HL-60 (cell line): ENCODE results near the gene CHCHD3.
"Not testable (repeated sequence)": the region's sequence is repeated elsewhere in the genome, so short reads cannot be mapped to it uniquely, and the experiment has no call there.

Experiments
- DNase-seq, 2 experiments: peaks; one replicate each; pipeline ENCODE4 v3.0.0-alpha.2; 2010 to 2020; ENCODE audit warnings: low read depth in 1 of 2, low spot score in 1 of 2
- H3K27ac ChIP-seq: fragments of 250-450 bp; sonication (Bioruptor Pico); replicated peaks from 2 replicates; pipeline ENCODE4 v1.5.1; 2020; ENCODE audit warnings: mild to moderate bottlenecking, moderate library complexity
- H3K27me3 ChIP-seq: fragments of 250-450 bp; sonication (Bioruptor Pico); 2 replicates; pipeline ENCODE4 v1.5.1; 2021; ENCODE audit warnings: mild to moderate bottlenecking, moderate library complexity; ENCODE audit not compliant: insufficient read depth, poor library complexity, severe bottlenecking
- H3K4me3 ChIP-seq: replicated peaks from 2 replicates; pipeline ENCODE4 v1.5.1; 2011; ENCODE audit warnings: mild to moderate bottlenecking, control low read depth, low read length; ENCODE audit not compliant: insufficient read depth
- CTCF ChIP-seq: IDR thresholded peaks from one replicate; pipeline ENCODE4 v1.5.1; 2011; ENCODE audit warnings: low read length, control low read depth, inconsistent platforms; ENCODE audit not compliant: insufficient read depth
- GABPA ChIP-seq: IDR thresholded peaks from 2 replicates; pipeline ENCODE4 v1.6.1; 2012; ENCODE audit warnings: low read depth
- POLR2AphosphoS5 ChIP-seq: IDR thresholded peaks from 2 replicates; pipeline ENCODE4 v1.6.1; 2012; ENCODE audit warnings: low read depth
- SPI1 ChIP-seq: IDR thresholded peaks from 2 replicates; pipeline ENCODE4 v1.6.1; 2012; ENCODE audit warnings: low read depth, mild to moderate bottlenecking, borderline replicate concordance
- TF ChIP-seq, protein P1 (sequence below): IDR thresholded peaks from 2 replicates; pipeline ENCODE4 v1.6.1; 2012; ENCODE audit warnings: low read depth; ENCODE audit not compliant: insufficient replicate concordance

CHCHD3 gene

DNA sequence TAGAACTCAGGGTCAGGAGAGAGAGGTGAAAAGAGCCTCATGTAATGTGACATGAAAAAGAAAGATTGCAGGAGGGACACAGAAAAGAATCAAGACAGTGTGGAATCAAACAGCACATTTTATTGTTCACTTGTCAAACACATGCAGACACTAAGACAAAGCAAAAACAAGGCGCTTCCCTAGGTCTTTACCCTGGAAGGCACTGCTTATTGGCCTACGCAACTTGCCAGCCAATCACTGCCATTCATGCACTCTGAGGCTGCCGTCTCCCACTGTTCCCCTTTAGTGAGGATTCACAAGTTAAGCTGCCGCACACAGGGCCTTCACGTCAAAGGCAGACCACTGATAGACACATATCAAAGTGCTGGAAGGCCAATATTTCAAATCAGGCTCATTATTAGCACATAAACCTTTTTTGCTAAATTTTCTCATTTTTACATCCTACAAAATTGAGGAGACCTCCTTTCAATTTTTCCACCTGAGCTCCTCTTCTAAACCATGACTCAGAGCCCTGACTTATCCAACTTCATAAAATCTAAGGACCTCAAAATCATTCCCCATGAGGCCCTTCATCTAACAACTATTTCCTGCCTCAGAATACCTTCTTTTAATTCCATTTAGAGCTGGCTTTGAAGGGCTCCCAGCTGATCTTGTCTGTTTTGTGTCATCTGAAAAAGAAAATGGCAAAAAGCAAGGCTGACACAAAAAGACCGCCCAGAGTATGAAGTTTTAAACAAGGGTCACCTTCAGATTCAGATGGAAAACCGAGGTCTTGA, 149.4 kb downstream of the CHCHD3 start:
- DNase-seq = no peak
- TF ChIP-seq CTCF = no peak
- no peak for TF ChIP-seq GABPA
- TF ChIP-seq POLR2AphosphoS5 = no peak
- no peak for TF ChIP-seq SPI1
- TF ChIP-seq, protein P1, sequence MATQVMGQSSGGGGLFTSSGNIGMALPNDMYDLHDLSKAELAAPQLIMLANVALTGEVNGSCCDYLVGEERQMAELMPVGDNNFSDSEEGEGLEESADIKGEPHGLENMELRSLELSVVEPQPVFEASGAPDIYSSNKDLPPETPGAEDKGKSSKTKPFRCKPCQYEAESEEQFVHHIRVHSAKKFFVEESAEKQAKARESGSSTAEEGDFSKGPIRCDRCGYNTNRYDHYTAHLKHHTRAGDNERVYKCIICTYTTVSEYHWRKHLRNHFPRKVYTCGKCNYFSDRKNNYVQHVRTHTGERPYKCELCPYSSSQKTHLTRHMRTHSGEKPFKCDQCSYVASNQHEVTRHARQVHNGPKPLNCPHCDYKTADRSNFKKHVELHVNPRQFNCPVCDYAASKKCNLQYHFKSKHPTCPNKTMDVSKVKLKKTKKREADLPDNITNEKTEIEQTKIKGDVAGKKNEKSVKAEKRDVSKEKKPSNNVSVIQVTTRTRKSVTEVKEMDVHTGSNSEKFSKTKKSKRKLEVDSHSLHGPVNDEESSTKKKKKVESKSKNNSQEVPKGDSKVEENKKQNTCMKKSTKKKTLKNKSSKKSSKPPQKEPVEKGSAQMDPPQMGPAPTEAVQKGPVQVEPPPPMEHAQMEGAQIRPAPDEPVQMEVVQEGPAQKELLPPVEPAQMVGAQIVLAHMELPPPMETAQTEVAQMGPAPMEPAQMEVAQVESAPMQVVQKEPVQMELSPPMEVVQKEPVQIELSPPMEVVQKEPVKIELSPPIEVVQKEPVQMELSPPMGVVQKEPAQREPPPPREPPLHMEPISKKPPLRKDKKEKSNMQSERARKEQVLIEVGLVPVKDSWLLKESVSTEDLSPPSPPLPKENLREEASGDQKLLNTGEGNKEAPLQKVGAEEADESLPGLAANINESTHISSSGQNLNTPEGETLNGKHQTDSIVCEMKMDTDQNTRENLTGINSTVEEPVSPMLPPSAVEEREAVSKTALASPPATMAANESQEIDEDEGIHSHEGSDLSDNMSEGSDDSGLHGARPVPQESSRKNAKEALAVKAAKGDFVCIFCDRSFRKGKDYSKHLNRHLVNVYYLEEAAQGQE = no peak
- no peak overlapping the region for H3K27ac ChIP-seq

GRCh38 chr7:132930881-132931280, 151.0 kb downstream of the CHCHD3 start:
- H3K4me3 ChIP-seq = no peak overlapping the region
- no peak overlapping the region for H3K27ac ChIP-seq
- no peak for DNase-seq
- TF ChIP-seq, protein P1 = no peak
- TF ChIP-seq CTCF = no peak
- no peak for TF ChIP-seq SPI1
- H3K27me3 ChIP-seq = no peaks in the 10 kb centered on the region

More for the DNA sequence above, 149.4 kb downstream of the CHCHD3 start:
- Histone ChIP-seq H3K27me3 (no peaks in the 10 kb centered on the region), H3K4me3 (no peak overlapping the region)

DNA sequence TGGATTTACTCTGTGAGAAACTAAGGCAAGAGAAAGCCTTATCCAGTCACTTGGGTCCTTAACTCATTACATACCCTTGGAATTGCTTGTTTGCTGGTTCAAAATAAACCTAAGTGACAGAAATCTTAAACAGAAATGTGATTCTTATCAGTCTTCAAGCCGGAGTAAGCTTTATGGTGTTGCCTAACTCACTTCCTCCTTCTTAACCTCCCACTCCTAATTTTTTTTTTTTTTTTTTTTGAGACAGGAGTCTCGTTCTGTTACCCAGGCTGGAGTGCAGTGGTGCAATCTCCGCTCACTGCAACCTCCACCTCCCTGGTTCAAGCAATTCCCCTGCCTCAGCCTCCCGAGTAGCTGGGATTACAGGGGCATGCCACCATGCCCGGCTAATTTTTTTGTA, 151.9 kb downstream of the CHCHD3 start:
- not testable (repeated sequence) for H3K4me3 ChIP-seq, H3K27me3 ChIP-seq
- TF ChIP-seq SPI1 = peak; percentile 92
- peak; percentile 65 to 68 for DNase-seq
- H3K27ac ChIP-seq = 0 out of 2 replicates have a peak overlapping the region, but pooled peaks have one; percentile 0

GRCh38 chr7:132919771-132920170, 162.1 kb downstream of the CHCHD3 start:
- H3K27me3 ChIP-seq = no peaks in the 10 kb centered on the region
- TF ChIP-seq CTCF = no peak
- no peak for TF ChIP-seq GABPA
- TF ChIP-seq, protein P1 = no peak
- H3K4me3 ChIP-seq = no peak overlapping the region
- no peak overlapping the region for H3K27ac ChIP-seq
- DNase-seq = no peak
